Lower leg skin (tissue), 4 donors: Measurements from ENCODE around the gene DCLK2. TPM values are rescaled to one million over a fixed set of nuclear protein-coding genes. Genes with fewer than 3 reads are reported as not detected.

ENCODE experiments used
- DNase-seq, 2 donors: peaks; one replicate each; pipeline ENCODE4 v3.0.0-alpha.2; 2019; ENCODE audit warnings: low spot score in 2 of 2
- H3K4me3 ChIP-seq: fragments of 200-600 bp; sonication (generic); 2 replicates; pipeline ENCODE4 v1.5.1; 2017; ENCODE audit warnings: mild to moderate bottlenecking, low read depth; ENCODE audit not compliant: poor library complexity, severe bottlenecking
- POLR2A ChIP-seq, 2 donors: fragments of 450-650 bp; IDR thresholded peaks; one replicate each; pipeline ENCODE4 v1.6.1; 2016 to 2017; ENCODE audit warnings: antibody characterized with exemption in 2 of 2, mild to moderate bottlenecking in 1 of 2, moderate library complexity in 1 of 2
- WGBS, 2 donors: methylation state at CpG; one replicate each; pipeline ENCODE4 v1.1.5; 2018; 5-methylcytosine and 5-hydroxymethylcytosine counted together
- intact Hi-C: fragments of 100-400 bp; cut with DNase I; formaldehyde crosslinking; loops from one replicate; pipeline ENCODE4 v1.15.0; 2023; ENCODE audit warnings: low total_unique reads
- total RNA-seq, 4 donors: library from RNA; depleted of rRNA; stranded (reverse); fragments of >200 nt; gene quantifications; one replicate each; pipeline ENCODE4 v1.1.0, GENCODE V29; 2016
- TF ChIP-seq, protein P1 (sequence below), 3 donors: fragments of 450-650 bp; IDR thresholded peaks; one replicate each; pipeline ENCODE4 v1.5.1; 2016; ENCODE audit warnings: antibody characterized with exemption in 3 of 3, mild to moderate bottlenecking in 3 of 3, moderate library complexity in 2 of 3

Gene DCLK2
- total RNA-seq, 4 donors from 2014 or later: 0.59 to 2.3 (median 1.5) TPM

DNA sequence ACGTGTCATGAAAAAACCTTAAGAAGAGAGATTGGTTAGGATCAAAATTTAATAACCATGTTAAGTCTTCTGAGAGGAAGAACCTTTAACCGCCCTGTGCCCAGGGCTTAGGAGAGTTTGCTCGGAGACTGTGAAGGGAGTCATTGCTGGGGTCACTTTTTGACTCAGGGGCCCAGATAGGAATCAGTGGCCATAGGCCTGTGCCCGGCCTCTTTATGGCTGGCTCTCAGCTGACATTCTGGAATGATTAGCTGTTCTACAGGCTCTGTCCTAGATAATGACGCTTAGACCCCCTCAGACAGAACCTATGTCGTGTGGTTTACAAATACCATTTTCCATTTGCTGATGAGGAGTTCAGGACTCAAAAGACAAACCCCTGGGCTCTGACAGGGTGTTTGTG lies 174.1 kb downstream of the DCLK2 start:
- TF ChIP-seq, protein P1, sequence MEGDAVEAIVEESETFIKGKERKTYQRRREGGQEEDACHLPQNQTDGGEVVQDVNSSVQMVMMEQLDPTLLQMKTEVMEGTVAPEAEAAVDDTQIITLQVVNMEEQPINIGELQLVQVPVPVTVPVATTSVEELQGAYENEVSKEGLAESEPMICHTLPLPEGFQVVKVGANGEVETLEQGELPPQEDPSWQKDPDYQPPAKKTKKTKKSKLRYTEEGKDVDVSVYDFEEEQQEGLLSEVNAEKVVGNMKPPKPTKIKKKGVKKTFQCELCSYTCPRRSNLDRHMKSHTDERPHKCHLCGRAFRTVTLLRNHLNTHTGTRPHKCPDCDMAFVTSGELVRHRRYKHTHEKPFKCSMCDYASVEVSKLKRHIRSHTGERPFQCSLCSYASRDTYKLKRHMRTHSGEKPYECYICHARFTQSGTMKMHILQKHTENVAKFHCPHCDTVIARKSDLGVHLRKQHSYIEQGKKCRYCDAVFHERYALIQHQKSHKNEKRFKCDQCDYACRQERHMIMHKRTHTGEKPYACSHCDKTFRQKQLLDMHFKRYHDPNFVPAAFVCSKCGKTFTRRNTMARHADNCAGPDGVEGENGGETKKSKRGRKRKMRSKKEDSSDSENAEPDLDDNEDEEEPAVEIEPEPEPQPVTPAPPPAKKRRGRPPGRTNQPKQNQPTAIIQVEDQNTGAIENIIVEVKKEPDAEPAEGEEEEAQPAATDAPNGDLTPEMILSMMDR (IDR thresholded peaks at IDR 0.05): no peak
- no peak for TF ChIP-seq POLR2A (IDR thresholded peaks at IDR 0.05)
- intact Hi-C loops: loop anchor here (5.0 kb wide), 1 partner anchor 1760 kb away; no protein-coding TSS in a partner anchor
- no peak for DNase-seq
- 87 to 96% methylated on average over 6 of the region's 6 CpGs for WGBS, 2 donors
- no peak overlapping the region for H3K4me3 ChIP-seq

DNA sequence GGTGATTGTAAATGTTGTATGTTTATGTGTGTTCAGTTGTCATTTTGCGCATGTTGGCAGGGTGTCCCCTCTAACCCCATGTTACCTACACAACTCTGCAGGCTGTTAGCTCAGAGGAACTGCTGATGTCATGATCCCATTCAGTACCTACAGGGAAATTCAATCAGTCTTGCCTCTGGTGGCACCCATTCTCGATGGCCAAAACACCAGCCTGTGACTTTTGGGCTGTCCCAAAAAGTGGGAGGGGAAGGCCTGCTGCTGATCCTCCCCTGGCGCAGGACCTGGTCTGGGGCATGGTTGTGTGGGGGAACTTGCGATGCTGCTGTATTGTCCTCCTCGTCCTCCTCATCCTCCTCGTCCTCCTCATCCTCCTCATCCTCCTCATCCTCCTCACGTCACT lies 174.5 kb downstream of the DCLK2 start:
- WGBS, 2 donors: 88 to 94% methylated on average over 7 of the region's 7 CpGs

DNA sequence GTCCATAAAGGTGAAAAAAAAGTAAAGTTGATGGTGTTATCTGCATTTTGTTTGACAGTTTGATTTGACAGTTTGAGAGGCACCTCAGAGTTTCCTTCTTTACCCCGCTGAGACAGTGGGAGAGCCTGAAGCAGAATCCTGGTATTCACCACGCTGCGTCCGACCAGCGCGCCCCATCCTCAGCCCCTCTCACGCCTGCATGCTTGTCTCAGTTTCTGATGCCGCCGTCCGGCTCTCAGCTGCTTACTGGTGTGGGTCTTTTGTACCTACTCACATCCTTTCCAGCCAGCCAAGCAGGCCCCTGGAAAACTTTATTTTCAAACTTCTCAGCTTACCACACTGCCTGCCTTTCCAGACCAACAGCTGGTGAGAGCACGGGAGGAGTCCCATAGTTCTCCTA lies 175.2 kb downstream of the DCLK2 start:
- TF ChIP-seq, protein P1 (IDR thresholded peaks at IDR 0.05): no peak
- TF ChIP-seq POLR2A (IDR thresholded peaks at IDR 0.05): no peak
- 96 to 97% methylated on average over 11 of the region's 11 CpGs for WGBS, 2 donors
- DNase-seq: no peak
- no peak overlapping the region for H3K4me3 ChIP-seq
- intact Hi-C loops: loop anchor here (5.0 kb wide), 1 partner anchor 1761 kb away; no protein-coding TSS in a partner anchor

More for the DNA sequence above, 174.5 kb downstream of the DCLK2 start:
- no peak overlapping the region for H3K4me3 ChIP-seq
- intact Hi-C loops: loop anchor here (5.0 kb wide), 1 partner anchor 1760 kb away; no protein-coding TSS in a partner anchor
- DNase-seq: no peak
- TF ChIP-seq, protein P1 (IDR thresholded peaks at IDR 0.05): no peak

DNA sequence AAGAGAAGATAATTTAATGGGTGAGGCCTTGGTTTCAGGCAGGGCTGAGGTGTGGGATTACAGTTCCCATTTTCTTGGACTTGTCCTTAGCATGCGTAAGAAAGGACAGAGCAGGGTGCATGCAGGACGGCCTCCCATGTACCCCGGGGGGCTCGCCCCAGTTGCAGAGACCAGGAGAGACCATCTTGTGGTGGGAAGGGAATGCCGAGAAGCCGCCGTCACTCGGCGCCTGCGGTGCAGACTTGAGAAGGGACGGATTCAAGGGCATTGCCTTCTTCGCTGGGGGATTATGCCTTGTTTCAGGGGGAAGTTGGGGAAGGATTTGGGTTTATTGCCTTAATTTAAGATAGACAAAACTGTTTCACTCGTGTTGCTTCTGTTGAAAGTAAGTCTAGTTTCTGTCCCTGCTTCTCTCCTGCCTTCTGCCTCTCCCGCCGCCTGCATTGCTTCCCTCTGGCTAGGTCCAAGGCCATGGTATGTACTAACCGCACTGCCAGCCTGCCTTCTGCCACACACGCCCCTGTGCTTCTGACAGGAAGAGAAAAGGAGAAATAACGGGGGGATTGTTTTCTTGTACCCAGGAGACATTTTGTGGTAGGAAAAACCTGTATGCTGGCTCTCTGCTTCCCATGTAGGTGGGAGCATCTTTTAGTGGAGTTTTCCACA lies 175.9 kb downstream of the DCLK2 start:
- DNase-seq: no peak
- intact Hi-C loops: loop anchor here (5.0 kb wide), 1 partner anchor 1762 kb away; no protein-coding TSS in a partner anchor
- WGBS, 2 donors: 92 to 93% methylated on average over 18 of the region's 18 CpGs
- H3K4me3 ChIP-seq: no peak overlapping the region
- no peak for TF ChIP-seq POLR2A (IDR thresholded peaks at IDR 0.05)
- TF ChIP-seq, protein P1 (IDR thresholded peaks at IDR 0.05): no peak

DNA sequence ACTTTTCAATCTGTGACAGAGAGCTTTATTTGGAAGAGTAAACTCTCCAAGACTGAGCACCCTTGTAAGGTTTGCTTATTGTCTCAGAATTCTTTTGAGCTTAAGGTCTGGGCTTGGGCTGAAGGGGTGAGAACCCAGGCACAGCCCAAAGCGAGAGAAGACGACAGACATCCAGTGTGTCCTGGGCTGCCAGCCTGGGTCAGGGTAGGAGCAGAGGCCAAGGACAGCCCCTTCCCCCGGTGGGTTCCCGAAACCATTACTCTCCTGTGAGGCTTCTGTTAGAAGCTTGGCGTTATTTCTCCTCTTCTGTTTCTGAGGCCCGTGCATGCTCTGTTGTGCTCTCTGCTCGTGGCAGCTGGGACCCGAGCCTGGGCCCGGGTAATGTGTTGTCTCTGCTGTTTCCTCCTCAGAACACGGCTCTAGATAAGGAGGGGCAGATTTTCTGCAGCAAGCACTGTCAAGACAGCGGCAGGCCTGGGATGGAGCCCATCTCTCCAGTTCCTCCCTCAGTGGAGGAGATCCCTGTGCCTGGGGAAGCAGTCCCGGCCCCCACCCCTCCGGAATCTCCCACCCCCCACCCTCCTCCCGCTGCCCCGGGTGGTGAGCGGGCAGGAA lies 177.5 kb downstream of the DCLK2 start:
- WGBS, 2 donors: 90 to 93% methylated on average over 16 of the region's 16 CpGs
- no peak overlapping the region for H3K4me3 ChIP-seq
- no peak for DNase-seq
- intact Hi-C loops: no loop called here
- no peak for TF ChIP-seq POLR2A (IDR thresholded peaks at IDR 0.05)

DNA sequence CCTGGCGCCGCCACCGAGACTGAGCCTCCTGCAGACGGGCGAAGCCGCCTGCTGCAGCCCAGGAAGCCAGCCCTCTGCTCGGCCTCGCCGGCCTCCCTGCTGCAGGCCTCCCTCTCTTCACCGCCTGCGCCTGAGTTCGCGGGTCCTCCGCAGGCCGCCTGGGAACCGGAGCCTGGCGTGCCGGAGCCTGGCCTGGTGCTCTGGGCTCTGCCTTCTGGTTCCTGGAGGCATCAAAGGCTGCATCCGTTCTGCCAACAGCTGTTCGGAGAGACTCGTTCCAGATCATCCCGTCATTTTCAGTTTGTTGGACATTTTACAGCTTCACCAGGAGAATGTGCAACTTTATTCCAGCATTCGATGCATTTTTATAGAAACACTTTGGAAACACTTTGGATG lies 178.0 kb downstream of the DCLK2 start:
- no peak for TF ChIP-seq POLR2A (IDR thresholded peaks at IDR 0.05)
- TF ChIP-seq, protein P1 (IDR thresholded peaks at IDR 0.05): no peak
- no peak for DNase-seq
- 91 to 92% methylated on average over 19 to 23 of the region's 23 CpGs for WGBS, 2 donors
- intact Hi-C loops: no loop called here
- H3K4me3 ChIP-seq: no peak overlapping the region
